AG04449 (cell line): ENCODE data around the gene RAG1.
A peak's percentile ranks its signal among the peaks of the same experiment; 100 is the strongest.
"Not testable (repeated sequence)": the region's sequence is repeated elsewhere in the genome, so short reads cannot be mapped to it uniquely, and the experiment has no call there.

Experiments used
- CTCF ChIA-PET: fragments of 350-600 bp; formaldehyde crosslinking; extraction: SDS; loops from one replicate; lab custom pipeline; 2021; ENCODE audit warnings: antibody characterized with exemption; lab: Yijun Ruan, JAX
- POLR2A ChIA-PET: fragments of 400-600, 350-600 bp; formaldehyde crosslinking; extraction: SDS; loops from one replicate; lab custom pipeline; 2020; ENCODE audit warnings: antibody characterized with exemption, inconsistent platforms; lab: Yijun Ruan, JAX
- DNase-seq: peaks from one replicate; pipeline ENCODE4 v3.0.0-alpha.2; 2010; ENCODE audit warnings: low read depth, low spot score
- H3K4me3 ChIP-seq: 2 replicates; pipeline ENCODE4 v1.5.1; 2011; ENCODE audit warnings: low read depth, mild to moderate bottlenecking, control low read depth, low read length
- TF ChIP-seq, protein P1 (sequence below): IDR thresholded peaks from one replicate; pipeline ENCODE4 v1.5.1; 2011; ENCODE audit warnings: mild to moderate bottlenecking, moderate library complexity, low read length, control low read depth, inconsistent platforms; ENCODE audit not compliant: insufficient read depth; ENCODE audit errors: missing control alignments

Gene RAG1

DNA sequence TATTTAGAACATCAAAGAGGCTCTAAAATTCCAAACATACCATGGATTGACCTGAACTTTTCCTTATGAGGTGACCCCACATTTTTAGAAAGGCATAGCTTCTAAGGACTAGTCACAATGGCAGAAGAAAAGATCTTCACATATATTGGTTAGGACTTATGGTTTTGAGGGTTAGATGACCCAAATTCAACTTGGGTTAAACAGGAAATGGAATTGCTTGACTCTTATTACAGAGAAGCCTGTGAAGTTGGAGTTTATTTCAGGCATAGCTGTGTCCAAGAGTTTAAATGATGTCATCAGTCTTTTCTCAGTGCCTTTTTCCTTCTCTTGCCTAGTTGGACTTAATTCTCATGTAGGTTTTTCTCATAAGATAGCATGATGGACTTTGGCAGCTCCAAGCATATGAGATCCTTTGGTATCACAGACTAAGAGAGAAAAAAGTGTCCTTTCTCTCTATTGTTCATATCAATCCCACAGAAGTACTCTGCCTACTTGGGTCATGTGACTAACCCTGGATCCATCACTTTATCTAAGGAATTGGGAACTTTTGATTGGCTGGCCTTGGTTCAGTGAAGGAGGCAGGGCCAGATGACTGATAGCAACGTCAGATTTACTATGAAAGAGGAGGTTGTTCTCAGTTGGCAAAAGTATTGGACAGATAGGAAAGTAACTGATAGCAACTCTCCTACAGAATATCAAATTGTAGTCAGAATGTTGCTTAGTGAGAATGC is 17.3 kb upstream of the RAG1 start:
- TF ChIP-seq, protein P1, sequence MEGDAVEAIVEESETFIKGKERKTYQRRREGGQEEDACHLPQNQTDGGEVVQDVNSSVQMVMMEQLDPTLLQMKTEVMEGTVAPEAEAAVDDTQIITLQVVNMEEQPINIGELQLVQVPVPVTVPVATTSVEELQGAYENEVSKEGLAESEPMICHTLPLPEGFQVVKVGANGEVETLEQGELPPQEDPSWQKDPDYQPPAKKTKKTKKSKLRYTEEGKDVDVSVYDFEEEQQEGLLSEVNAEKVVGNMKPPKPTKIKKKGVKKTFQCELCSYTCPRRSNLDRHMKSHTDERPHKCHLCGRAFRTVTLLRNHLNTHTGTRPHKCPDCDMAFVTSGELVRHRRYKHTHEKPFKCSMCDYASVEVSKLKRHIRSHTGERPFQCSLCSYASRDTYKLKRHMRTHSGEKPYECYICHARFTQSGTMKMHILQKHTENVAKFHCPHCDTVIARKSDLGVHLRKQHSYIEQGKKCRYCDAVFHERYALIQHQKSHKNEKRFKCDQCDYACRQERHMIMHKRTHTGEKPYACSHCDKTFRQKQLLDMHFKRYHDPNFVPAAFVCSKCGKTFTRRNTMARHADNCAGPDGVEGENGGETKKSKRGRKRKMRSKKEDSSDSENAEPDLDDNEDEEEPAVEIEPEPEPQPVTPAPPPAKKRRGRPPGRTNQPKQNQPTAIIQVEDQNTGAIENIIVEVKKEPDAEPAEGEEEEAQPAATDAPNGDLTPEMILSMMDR = no peak
- CTCF ChIA-PET = interaction anchor here (1.1 to 1.4 kb wide), 2 partner anchors 15 to 197 kb away, joined by 4 to 5 read pairs; no protein-coding TSS in a partner anchor
- no peak overlapping the region for H3K4me3 ChIP-seq
- DNase-seq = no peak
- POLR2A ChIA-PET = interaction anchor here (0.5 kb wide), 1 partner anchor 87 kb away, joined by 3 read pairs; no protein-coding TSS in a partner anchor

DNA sequence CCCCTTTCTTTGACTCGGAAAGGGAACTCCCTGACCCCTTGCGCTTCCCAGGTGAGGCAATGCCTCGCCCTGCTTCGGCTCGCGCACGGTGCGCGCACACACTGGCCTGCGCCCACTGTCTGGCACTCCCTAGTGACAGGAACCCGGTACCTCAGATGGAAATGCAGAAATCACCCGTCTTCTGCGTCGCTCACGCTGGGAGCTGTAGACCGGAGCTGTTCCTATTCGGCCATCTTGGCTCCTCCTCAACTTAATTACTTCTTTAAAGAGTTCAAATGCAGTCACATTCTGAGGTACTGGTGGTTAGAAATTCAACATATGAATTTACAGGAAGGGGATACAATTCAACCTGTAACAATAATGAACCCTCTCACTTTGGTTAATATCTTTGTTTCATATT is 10.4 kb upstream of the RAG1 start:
- H3K4me3 ChIP-seq, POLR2A ChIA-PET, DNase-seq: not testable (repeated sequence)
- CTCF ChIA-PET = interaction anchor here (0.6 kb wide), 1 partner anchor 80 kb away, joined by 4 read pairs; no protein-coding TSS in a partner anchor

DNA sequence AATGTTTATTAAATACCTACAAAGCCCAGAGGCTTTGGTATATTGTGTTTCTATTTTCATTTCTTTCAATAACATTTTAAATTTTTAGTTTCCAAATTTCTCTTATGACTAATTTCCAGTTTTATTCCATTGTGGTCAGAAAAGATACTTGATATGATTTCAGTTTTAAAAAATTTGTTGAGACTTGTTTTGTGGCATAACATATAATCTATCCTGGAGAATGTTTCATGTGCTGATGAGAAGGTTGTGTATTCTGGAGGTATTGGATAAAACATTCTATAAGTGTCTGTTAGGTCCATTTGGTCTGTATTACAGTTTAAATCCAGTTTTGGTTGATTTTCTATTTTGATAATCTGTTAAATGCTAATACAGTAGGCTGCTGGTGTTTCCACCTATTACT is 9.8 kb upstream of the RAG1 start:
- H3K4me3 ChIP-seq = no peak overlapping the region
- ChIA-PET CTCF (no interaction called here), POLR2A (no interaction called here)
- TF ChIP-seq, protein P1 = no peak
- DNase-seq = no peak

DNA sequence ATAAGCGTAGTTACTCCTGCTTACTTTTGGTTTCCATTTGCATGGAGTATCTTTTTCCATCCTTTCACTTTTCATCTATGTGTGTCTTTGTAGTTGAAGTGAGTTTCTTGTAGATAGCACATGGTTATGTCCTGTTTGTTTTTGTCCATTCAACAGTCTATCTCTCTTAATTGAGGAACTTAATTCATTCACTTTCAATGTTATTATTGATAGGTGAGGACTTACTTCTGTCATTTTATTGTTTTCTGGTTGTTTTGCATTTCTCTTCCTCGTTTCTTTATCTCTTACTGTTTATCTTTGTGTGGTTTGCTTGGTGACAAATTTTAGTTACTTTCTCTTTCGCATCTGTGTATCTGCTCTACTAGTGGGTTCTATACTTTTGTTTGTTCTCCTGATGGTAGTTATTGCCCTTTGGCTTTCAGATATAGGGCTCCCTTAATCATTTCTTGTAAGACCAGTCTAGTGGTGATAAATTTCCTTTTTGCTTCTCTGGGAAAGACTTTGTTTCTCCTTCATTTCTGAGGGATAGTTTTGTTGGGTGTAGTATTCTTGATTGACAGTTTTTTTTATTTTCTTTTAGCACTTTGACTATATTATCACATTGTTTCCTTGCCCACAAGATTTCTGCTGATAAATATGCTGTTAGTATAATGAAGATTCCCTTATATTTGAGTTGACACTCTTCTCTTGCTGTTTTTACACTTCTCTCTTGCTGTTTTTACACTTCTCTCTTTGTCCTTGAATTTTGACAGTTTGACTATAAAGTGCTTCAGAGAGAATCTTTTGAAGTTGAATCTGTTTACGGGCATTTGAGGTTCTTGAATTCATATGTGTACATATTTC is 9.0 kb upstream of the RAG1 start:
- TF ChIP-seq, protein P1 = no peak
- DNase-seq = no peak
- POLR2A ChIA-PET = no interaction called here
- CTCF ChIA-PET = interaction anchor here (1.0 kb wide), 1 partner anchor 63 kb away, joined by 3 read pairs; no protein-coding TSS in a partner anchor
- H3K4me3 ChIP-seq = no peak overlapping the region

DNA sequence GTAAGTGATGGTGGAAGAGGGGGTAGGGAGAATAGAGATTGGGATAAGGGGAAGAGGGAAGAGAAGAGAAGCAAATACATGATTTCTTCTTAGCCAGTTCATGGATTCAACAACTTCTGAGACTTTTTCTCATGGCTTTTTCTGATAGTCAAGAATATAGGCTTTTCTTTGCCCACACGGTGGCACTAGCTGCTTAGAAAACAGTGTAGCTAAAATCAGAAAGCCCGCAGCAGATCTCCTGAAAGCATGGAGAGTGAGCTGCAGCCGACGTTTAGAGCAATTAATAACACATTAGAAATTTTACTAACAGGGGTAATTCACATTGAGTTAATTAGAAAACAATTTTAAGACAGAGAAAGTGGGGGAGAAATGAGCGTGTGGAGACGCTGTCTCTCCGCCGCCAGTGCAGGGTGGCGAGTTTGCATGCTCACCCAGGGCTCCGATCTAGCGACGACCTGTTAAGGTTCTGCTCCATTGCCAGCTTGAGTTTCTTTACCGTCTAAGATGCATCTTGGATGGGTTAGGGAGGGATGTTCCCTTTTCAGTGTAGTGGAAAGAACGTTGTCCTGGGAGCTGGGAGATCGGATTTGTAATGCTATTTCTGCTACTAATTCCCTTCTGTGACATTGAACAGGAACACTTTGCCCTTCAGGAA is 3.3 kb upstream of the RAG1 start:
- ChIA-PET POLR2A (interaction anchor here (1.0 kb wide), 1 partner anchor 182 kb away, joined by 4 read pairs; no protein-coding TSS in a partner anchor), CTCF (interaction anchor here (0.9 to 9.0 kb wide), 27 partner anchors 11 to 272 kb away, joined by 3 to 252 read pairs (median 7); partner anchors contain the start of genes IFTAP and RAG2)
- TF ChIP-seq, protein P1 = peak; percentile 44
- DNase-seq = no peak
- H3K4me3 ChIP-seq = peak overlapping the region; percentile 41

DNA sequence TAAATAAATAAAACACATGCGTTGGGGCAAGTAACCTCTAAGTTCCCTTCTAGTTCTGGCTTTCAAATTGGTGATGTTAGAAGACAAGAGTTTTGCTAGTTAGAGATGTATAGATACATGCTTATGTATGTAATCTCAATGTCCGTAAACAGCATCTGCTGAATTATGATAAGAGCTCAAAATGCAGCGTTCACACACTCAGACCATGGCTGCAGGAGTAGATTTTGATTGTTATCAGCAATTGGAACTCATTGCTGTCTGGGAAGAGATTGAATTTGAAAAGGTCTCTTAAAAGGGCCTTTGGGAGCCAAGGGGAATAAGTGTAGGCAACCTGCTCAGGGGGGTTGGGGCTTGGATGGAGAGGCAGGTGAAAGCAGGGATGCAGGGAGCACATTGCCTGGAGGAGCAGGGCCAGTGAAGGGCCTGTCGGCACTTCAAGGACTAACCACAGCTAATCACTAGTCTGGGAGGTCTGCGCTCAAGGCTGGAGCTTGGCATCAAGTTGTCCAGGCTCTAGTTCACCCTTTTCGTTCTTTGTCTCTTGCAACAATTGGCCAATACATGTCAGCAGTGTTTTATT is 2.7 kb upstream of the RAG1 start:
- ChIA-PET CTCF (interaction anchor here (0.7 to 9.0 kb wide), 22 partner anchors 10 to 273 kb away, joined by 3 to 252 read pairs (median 7); partner anchors contain the start of genes IFTAP and RAG2), POLR2A (interaction anchor here (1.0 kb wide), 1 partner anchor 181 kb away, joined by 4 read pairs; no protein-coding TSS in a partner anchor)
- DNase-seq = no peak
- TF ChIP-seq, protein P1 = no peak
- H3K4me3 ChIP-seq = no peak overlapping the region
